Neural progenitor cell (in vitro differentiated cells): ENCODE measurements around the gene XYLT1.

Experiments
- EZH2 ChIP-seq: fragments of 200-600 bp; sonication (generic); IDR thresholded peaks from 2 replicates; pipeline ENCODE4 v1.6.1; 2017; ENCODE audit warnings: antibody characterized with exemption, mild to moderate bottlenecking, moderate library complexity
- TF ChIP-seq, protein P1 (sequence below): fragments of 200-600 bp; sonication (generic); IDR thresholded peaks from 2 replicates; pipeline ENCODE4 v1.5.1; 2017; ENCODE audit warnings: antibody characterized with exemption, mild to moderate bottlenecking

- TF ChIP-seq, protein P1, sequence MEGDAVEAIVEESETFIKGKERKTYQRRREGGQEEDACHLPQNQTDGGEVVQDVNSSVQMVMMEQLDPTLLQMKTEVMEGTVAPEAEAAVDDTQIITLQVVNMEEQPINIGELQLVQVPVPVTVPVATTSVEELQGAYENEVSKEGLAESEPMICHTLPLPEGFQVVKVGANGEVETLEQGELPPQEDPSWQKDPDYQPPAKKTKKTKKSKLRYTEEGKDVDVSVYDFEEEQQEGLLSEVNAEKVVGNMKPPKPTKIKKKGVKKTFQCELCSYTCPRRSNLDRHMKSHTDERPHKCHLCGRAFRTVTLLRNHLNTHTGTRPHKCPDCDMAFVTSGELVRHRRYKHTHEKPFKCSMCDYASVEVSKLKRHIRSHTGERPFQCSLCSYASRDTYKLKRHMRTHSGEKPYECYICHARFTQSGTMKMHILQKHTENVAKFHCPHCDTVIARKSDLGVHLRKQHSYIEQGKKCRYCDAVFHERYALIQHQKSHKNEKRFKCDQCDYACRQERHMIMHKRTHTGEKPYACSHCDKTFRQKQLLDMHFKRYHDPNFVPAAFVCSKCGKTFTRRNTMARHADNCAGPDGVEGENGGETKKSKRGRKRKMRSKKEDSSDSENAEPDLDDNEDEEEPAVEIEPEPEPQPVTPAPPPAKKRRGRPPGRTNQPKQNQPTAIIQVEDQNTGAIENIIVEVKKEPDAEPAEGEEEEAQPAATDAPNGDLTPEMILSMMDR = no peak
- no peak for TF ChIP-seq EZH2
These were observed 179.5 kb downstream of the XYLT1 start for GRCh38 chr16:17291289-17291688.
